Hematopoietic multipotent progenitor cell (in vitro differentiated cells): ENCODE data around the gene SNED1. TPM values are rescaled to one million over a fixed set of nuclear protein-coding genes. Genes with fewer than 3 reads are reported as not detected.

ENCODE experiments used
- DNase-seq, 3 donors: peaks; one replicate each; pipeline ENCODE4 v3.0.0-alpha.2; 2011 to 2015; ENCODE audit warnings: low read depth in 2 of 3, low spot score in 2 of 3
- total RNA-seq: library from RNA; depleted of rRNA; stranded (reverse); fragments of >200 nt; gene quantifications from one replicate; pipeline ENCODE4 v1.2.3, GENCODE V29; 2012

The SNED1 gene
- total RNA-seq, 1 donor = 11.8 TPM

- peak in 1 of 3 donors; percentile 32 for DNase-seq
These were observed 6.8 kb upstream of the SNED1 start for GRCh38 chr2:240991378-240992263.

- DNase-seq = peak in 1 of 3 donors; percentile 57
These were observed 5.7 kb upstream of the SNED1 start for GRCh38 chr2:240992572-240993291.

GRCh38 chr2:240993446-240994170 is 4.8 kb upstream of the SNED1 start:
- no peak for DNase-seq

- DNase-seq = no peak
These were observed 4.1 kb upstream of the SNED1 start for GRCh38 chr2:240994171-240994896.

- peak in 2 of 3 donors; percentile 54 to 81 for DNase-seq
These were observed 3.1 kb upstream of the SNED1 start for GRCh38 chr2:240995041-240996021.

GRCh38 chr2:240996161-240996833 is 2.1 kb upstream of the SNED1 start:
- no peak for DNase-seq

GRCh38 chr2:240996834-240997140 is 1.6 kb upstream of the SNED1 start:
- no peak for DNase-seq

GRCh38 chr2:240997141-240997855 is 1.1 kb upstream of the SNED1 start:
- no peak for DNase-seq

- no peak for DNase-seq
These were observed 232 bp downstream of the SNED1 start for GRCh38 chr2:240998706-240998994.

- DNase-seq = no peak
These were observed 775 bp downstream of the SNED1 start for GRCh38 chr2:240998995-240999791.

- DNase-seq = peak in 1 of 3 donors; percentile 67
These were observed 1.6 kb downstream of the SNED1 start for GRCh38 chr2:240999873-241000541.

- DNase-seq = no peak
These were observed 2.5 kb downstream of the SNED1 start for GRCh38 chr2:241000831-241001321.

- DNase-seq = no peak
These were observed 3.2 kb downstream of the SNED1 start for GRCh38 chr2:241001413-241002274.

GRCh38 chr2:241002275-241003046 is 4.0 kb downstream of the SNED1 start:
- DNase-seq = no peak

GRCh38 chr2:241003047-241003360 is 4.6 kb downstream of the SNED1 start:
- DNase-seq = no peak
